K562 (cell line): ENCODE results near the gene ZNF493. TPM values are rescaled to one million over a fixed set of nuclear protein-coding genes. Genes with fewer than 3 reads are reported as not detected.

Experiments used
- ATAC-seq: fragments of 200-7000 bp; cut with Tn5 transposase; 3 replicates; pipeline ENCODE4 v1.9.1; 2020; ENCODE audit warnings: moderate library complexity
- BruUV-seq: library from RNA; stranded (reverse); fragments of 400-500 nt; replicated peaks from 2 replicates; lab custom pipeline; 2021; lab: Mats Ljungman, UMichigan
- CTCF ChIA-PET: fragments of 300-600 bp; formaldehyde crosslinking; extraction: SDS; loops from one replicate; lab custom pipeline; 2021; ENCODE audit warnings: low intra/inter-chr PET ratio; lab: Yijun Ruan, JAX
- POLR2A ChIA-PET: fragments of 300-600, 350-650 bp; sonication (Branson Sonifier 250); formaldehyde crosslinking; extraction: SDS; loops from one replicate; lab custom pipeline; 2021; ENCODE audit warnings: antibody characterized with exemption, inconsistent platforms; lab: Yijun Ruan, JAX
- DNase-seq, 4 experiments: peaks; one replicate each; pipeline versions ENCODE4 v3.0.0 to v3.0.0-alpha.2; 2011 to 2018; ENCODE audit warnings: low spot score in 3 of 4, mixed read lengths in 3 of 4; ENCODE audit errors: extremely low read depth in 1 of 4
- FAIRE-seq: peaks from 2 replicates; lab custom pipeline; 2011; peaks lifted over from hg19 to GRCh38; lab: Jason Lieb, UNC
- H2AFZ ChIP-seq: 2 replicates; pipeline ENCODE4 v1.6.0; 2011; ENCODE audit warnings: low read depth, low read length, control low read depth, inconsistent platforms
- H3K27ac ChIP-seq: fragments of 200-600 bp; 3 replicates; pipeline ENCODE4 v1.8.0; 2011; ENCODE audit warnings: low read depth, mild to moderate bottlenecking, control low read depth, inconsistent platforms, low read length, moderate library complexity, mixed read lengths; ENCODE audit errors: extremely low read depth
- H3K27me3 ChIP-seq, 2 experiments: fragments of 300-600 bp in 1 of 2; 2 replicates in 1 of 2; 3 replicates in 1 of 2; pipeline versions ENCODE4 v1.6.0 to v1.8.0; 2011; ENCODE audit warnings: inconsistent platforms in 2 of 2, low read length in 2 of 2, mild to moderate bottlenecking in 1 of 2, mixed read lengths in 1 of 2, moderate library complexity in 1 of 2; ENCODE audit not compliant: control insufficient read depth in 2 of 2, insufficient read depth in 2 of 2
- H3K36me3 ChIP-seq: fragments of 300-600 bp; 3 replicates; pipeline ENCODE4 v1.8.0; 2011; ENCODE audit warnings: mild to moderate bottlenecking, low read length, inconsistent platforms; ENCODE audit not compliant: control insufficient read depth, insufficient read depth
- H3K4me1 ChIP-seq, 2 experiments: fragments of 200-600 bp in 1 of 2; replicated peaks in 1 of 2; 2 replicates in 1 of 2; 3 replicates in 1 of 2; pipeline versions ENCODE4 v1.5.1 to v1.8.0; 2011; ENCODE audit warnings: inconsistent platforms in 2 of 2, low read length in 2 of 2, mild to moderate bottlenecking in 1 of 2, mixed read lengths in 1 of 2, moderate library complexity in 1 of 2; ENCODE audit not compliant: control insufficient read depth in 2 of 2, insufficient read depth in 2 of 2
- H3K4me2 ChIP-seq: 2 replicates; pipeline ENCODE4 v1.6.1; 2011; ENCODE audit warnings: low read length, control low read depth, inconsistent platforms, mixed read lengths; ENCODE audit not compliant: insufficient read depth
- H3K4me3 ChIP-seq: fragments of 200-600 bp; sonication (generic), shearing (Covaris generic); 2 replicates; pipeline ENCODE4 v1.5.1; 2016; ENCODE audit warnings: control low read depth, inconsistent platforms
- H3K79me2 ChIP-seq: fragments of 200-600 bp; 3 replicates; pipeline ENCODE4 v1.8.0; 2011; ENCODE audit warnings: low read length, inconsistent platforms; ENCODE audit not compliant: control insufficient read depth, insufficient read depth
- H3K9ac ChIP-seq, 2 experiments: 2 replicates each; pipeline versions ENCODE4 v1.6.0 to v1.6.1; 2011; ENCODE audit warnings: low read depth in 2 of 2, low read length in 2 of 2, control low read depth in 1 of 2, inconsistent platforms in 1 of 2, mild to moderate bottlenecking in 1 of 2, mixed read lengths in 1 of 2; ENCODE audit not compliant: insufficient read depth in 1 of 2
- H3K9me1 ChIP-seq: one replicate; pipeline ENCODE4 v1.6.0; 2011; ENCODE audit warnings: inconsistent platforms, mild to moderate bottlenecking, low read length, moderate library complexity; ENCODE audit not compliant: control insufficient read depth, insufficient read depth
- H3K9me3 ChIP-seq: replicated peaks from 2 replicates; pipeline ENCODE4 v1.5.1; 2011; ENCODE audit warnings: low read depth, low read length, inconsistent platforms; ENCODE audit not compliant: control insufficient read depth, insufficient read depth
- H4K20me1 ChIP-seq: replicated peaks from 2 replicates; pipeline ENCODE4 v1.6.1; 2011; ENCODE audit warnings: low read length, inconsistent platforms, mixed read lengths; ENCODE audit not compliant: control insufficient read depth, insufficient read depth
- CLOCK ChIP-seq: fragments of 250-450 bp; sonication (Bioruptor Pico); IDR thresholded peaks from 2 replicates; pipeline ENCODE4 v1.4.0; 2020; ENCODE audit warnings: mild to moderate bottlenecking, moderate library complexity, borderline replicate concordance
- FOXA3 ChIP-seq, 2 experiments: fragments of 450-650 bp in 1 of 2; sonication (generic) in 1 of 2; formaldehyde crosslinking; IDR thresholded peaks in 1 of 2; conservative IDR thresholded peaks in 1 of 2; 2 replicates each; pipeline versions ENCODE4 v1.4.0 to v1.8.0; 2020 to 2022; ENCODE audit warnings: mild to moderate bottlenecking in 2 of 2, missing genetic modification reagents in 1 of 2
- FOXP4 ChIP-seq: sonication (generic); formaldehyde crosslinking; IDR thresholded peaks from 2 replicates; pipeline ENCODE4 v1.8.0; 2022; ENCODE audit warnings: mild to moderate bottlenecking, missing genetic modification reagents, borderline replicate concordance
- GATAD2B ChIP-seq: fragments of 450-650 bp; IDR thresholded peaks from 2 replicates; pipeline ENCODE4 v1.6.1; 2017; ENCODE audit warnings: mild to moderate bottlenecking, borderline replicate concordance
- GTF2A2 ChIP-seq: IDR thresholded peaks from 2 replicates; pipeline ENCODE4 v1.6.1; 2016; ENCODE audit warnings: mild to moderate bottlenecking, missing genetic modification characterization, missing compliant biosample characterization
- KDM1A ChIP-seq, 2 experiments: fragments of 450-650 bp; IDR thresholded peaks; 2 replicates each; pipeline ENCODE4 v1.6.1; 2016; ENCODE audit warnings: mild to moderate bottlenecking in 2 of 2
- MXD1 ChIP-seq: fragments of 250-450 bp; sonication (Bioruptor Pico); IDR thresholded peaks from 2 replicates; pipeline ENCODE4 v1.8.0; 2021; ENCODE audit warnings: borderline replicate concordance, mild to moderate bottlenecking, moderate library complexity; ENCODE audit not compliant: poor library complexity, severe bottlenecking
- NCOA2 ChIP-seq, 2 experiments: fragments of 450-650 bp; IDR thresholded peaks; 2 replicates each; pipeline ENCODE4 v1.6.1; 2018; ENCODE audit warnings: mild to moderate bottlenecking in 2 of 2, moderate library complexity in 1 of 2; ENCODE audit not compliant: partially characterized antibody in 2 of 2
- PKNOX1 ChIP-seq: fragments of 450-650 bp; IDR thresholded peaks from 2 replicates; pipeline ENCODE4 v1.6.1; 2016
- UBTF ChIP-seq, 2 experiments: IDR thresholded peaks; 2 replicates each; pipeline ENCODE4 v1.6.1; 2012; ENCODE audit warnings: improper control_type of control experiment in 2 of 2, low read depth in 2 of 2, low read length in 2 of 2, borderline replicate concordance in 1 of 2
- ZNF384 ChIP-seq: IDR thresholded peaks from 2 replicates; pipeline ENCODE4 v1.6.1; 2012; ENCODE audit warnings: low read depth, low read length, improper control_type of control experiment
- WGBS: fragments of 100-300 bp; shearing (Covaris generic); methylation state at CpG from one replicate; pipeline ENCODE4 v1.1.6; 2016; ENCODE audit warnings: low coverage, mixed read lengths; ENCODE audit not compliant: insufficient coverage; ENCODE audit errors: missing lambda C conversion rate; 5-methylcytosine and 5-hydroxymethylcytosine counted together
- in situ Hi-C: fragments of 300-500 bp; cut with MboI; formaldehyde crosslinking; loops from 4 replicates; pipeline ENCODE4 v1.15.0; 2018; ENCODE audit warnings: inconsistent platforms, mixed read lengths
- intact Hi-C: fragments of 100-400 bp; cut with micrococcal nuclease; formaldehyde crosslinking; loops from 2 replicates; pipeline ENCODE4 v1.14.2; 2022
- polyA plus RNA-seq, 8 experiments: library from polyadenylated mRNA; depleted of rRNA in 4 of 8; stranded (reverse) in 5 of 8; unstranded in 3 of 8; fragments of >200 nt; fragmentation: Nextera tagmentation in 2 of 8; fragmentation: Illumina TruSeq in 1 of 8; extraction: Ambion mirVana in 2 of 8; extraction: Trizol in 1 of 8; gene quantifications; 2 replicates each; pipeline versions ENCODE4 v1.2.1 to v1.2.3, GENCODE V29; 2011 to 2014; ENCODE audit warnings: inconsistent platforms in 1 of 8, missing spikeins in 1 of 8
- total RNA-seq, 7 experiments: library from RNA; depleted of rRNA in 6 of 7; stranded (reverse); fragments of >200 nt in 6 of 7; fragmentation: Illumina TruSeq in 2 of 7; extraction: Trizol in 2 of 7; gene quantifications; 2 replicates each; pipeline versions ENCODE4 v1.2.1 to v1.2.3, GENCODE V29; 2011 to 2021; ENCODE audit warnings: low replicate concordance in 1 of 7

ZNF493 gene
- total and polyA plus RNA-seq, 9 of the 15 experiments (the other 6 are each of a cell fraction or from before 2014, with no cell fraction given) = 5.0 to 18.6 (median 12.2) TPM

- no peaks in the 10 kb centered on the region for H4K20me1 ChIP-seq
- no peaks in the 10 kb centered on the region for H3K79me2 ChIP-seq
- H3K27me3 ChIP-seq = no peaks in the 10 kb centered on the region
- DNase-seq (no peak), ATAC-seq (peak; percentile 45; the same call in 1 of the 3 replicates), FAIRE-seq (no peak)
- no peak overlapping the region for H3K9ac ChIP-seq
- 9% methylated on average over 8 of the region's 8 CpGs for WGBS
- no TSS peak for BruUV-seq
- no peaks in the 10 kb centered on the region for H3K9me1 ChIP-seq
- intact Hi-C loops = no loop called here
- H3K27ac ChIP-seq = no peak overlapping the region
- no peak overlapping the region for H3K4me2 ChIP-seq
- H3K4me1 ChIP-seq = no peaks in the 10 kb centered on the region
- POLR2A ChIA-PET = interaction anchor here (0.7 kb wide), 1 partner anchor 1057 kb away, joined by 3 read pairs; no protein-coding TSS in a partner anchor
- H3K36me3 ChIP-seq = no peaks in the 10 kb centered on the region
- H2AFZ ChIP-seq = no peak overlapping the region
- H3K9me3 ChIP-seq = peaks cover 4% of the 10 kb centered on the region; the same call in 1 of the 2 replicates
- H3K4me3 ChIP-seq = no peak overlapping the region
- in situ Hi-C loops = no loop called here
- CTCF ChIA-PET = no interaction called here
- TF ChIP-seq GTF2A2 (tag) = no peak
- TF ChIP-seq UBTF (IDR thresholded peaks at IDR 0.05; ENCODE audit: borderline replicate concordance in 1 of 2, low read depth in 2 of 2, low read length in 2 of 2) = no peak
- no peak for TF ChIP-seq GATAD2B
- TF ChIP-seq PKNOX1 = peak; percentile 18; the same call in 1 of the 2 replicates
- no peak for TF ChIP-seq NCOA2 (IDR thresholded peaks at IDR 0.05; ENCODE audit: partially characterized antibody in 2 of 2)
- TF ChIP-seq FOXA3 (CRISPR knock-in tag; conservative IDR thresholded peaks at IDR 0.05 in 1 of 2, IDR thresholded peaks at IDR 0.05 in 1 of 2) = 0 out of 4 replicates have a peak, but pooled peaks of 1 of the 2 experiments have one; percentile 45
- TF ChIP-seq KDM1A (IDR thresholded peaks at IDR 0.05) = peak in 1 of 2 experiments; percentile 33; a peak in 1 of 4 replicates
- TF ChIP-seq ZNF384 = peak; percentile 60; the same call in 1 of the 2 replicates
- TF ChIP-seq FOXP4 (CRISPR knock-in tag) = no peak
- TF ChIP-seq CLOCK (CRISPR knock-in tag) = no peak
- TF ChIP-seq MXD1 (CRISPR knock-in tag) = no peak
Measured at GRCh38 chr19:21434967-21435544, 38.1 kb downstream of the ZNF493 start.
